Heart left ventricle (tissue), 16 donors: ENCODE data around the gene C1orf232. TPM values are rescaled to one million over a fixed set of nuclear protein-coding genes. Genes with fewer than 3 reads are reported as not detected.

Source experiments
- ATAC-seq, 4 donors: fragments of 200-7000 bp; cut with Tn5 transposase; one replicate each; pipeline ENCODE4 v1.9.1; 2020 to 2022; ENCODE audit warnings: moderate library complexity in 4 of 4, mild to moderate bottlenecking in 3 of 4, moderate number of reproducible peaks in 1 of 4
- DNase-seq, 5 donors: peaks; one replicate each; pipeline ENCODE4 v3.0.0-alpha.2; 2020
- H3K27ac ChIP-seq, 12 donors: fragments of 200-600 bp; sonication (generic) in 4 of 12; one replicate each; pipeline versions ENCODE4 v1.5.0 to v1.8.0; 2016 to 2022; ENCODE audit warnings: mild to moderate bottlenecking in 2 of 12
- H3K27me3 ChIP-seq, 9 donors: fragments of 200-600 bp; sonication (generic) in 2 of 9; one replicate each; pipeline versions ENCODE4 v1.5.1 to v1.8.0; 2016 to 2022; ENCODE audit warnings: mild to moderate bottlenecking in 3 of 9
- H3K36me3 ChIP-seq, 9 donors: fragments of 200-600 bp; sonication (generic) in 2 of 9; one replicate each; pipeline versions ENCODE4 v1.5.0 to v1.8.0; 2018 to 2022; ENCODE audit warnings: mild to moderate bottlenecking in 2 of 9
- H3K4me1 ChIP-seq, 12 donors: fragments of 200-600 bp; sonication (generic) in 4 of 12; one replicate each; pipeline versions ENCODE4 v1.5.0 to v1.8.0; 2016 to 2022; ENCODE audit warnings: mild to moderate bottlenecking in 3 of 12
- H3K4me3 ChIP-seq, 12 donors: fragments of 200-600 bp; sonication (generic) in 4 of 12; one replicate each; pipeline versions ENCODE4 v1.5.0 to v1.8.0; 2017 to 2022; ENCODE audit warnings: mild to moderate bottlenecking in 9 of 12, moderate library complexity in 4 of 12
- H3K9me3 ChIP-seq, 12 donors: fragments of 200-600 bp; sonication (generic) in 4 of 12; one replicate each; pipeline versions ENCODE4 v1.5.0 to v1.8.0; 2016 to 2022; ENCODE audit warnings: mild to moderate bottlenecking in 1 of 12
- POLR2A ChIP-seq, 2 donors: fragments of 450-650 bp; IDR thresholded peaks; one replicate each; pipeline ENCODE4 v1.6.1; 2017; ENCODE audit warnings: antibody characterized with exemption in 2 of 2, mild to moderate bottlenecking in 2 of 2, moderate library complexity in 2 of 2
- WGBS, 4 donors: extraction: QIAGEN DNeasy Blood & Tissue Kit in 2 of 4; methylation state at CpG; one replicate each; pipeline versions ENCODE4 v1.1.5 to v1.1.7; 2013 to 2018; 5-methylcytosine and 5-hydroxymethylcytosine counted together
- intact Hi-C, 10 donors: fragments of 100-400 bp; cut with DNase I; formaldehyde crosslinking; loops; one replicate each; pipeline versions ENCODE4 v1.11.1 to v1.14.2; 2022
- polyA plus RNA-seq, 2 donors: library from polyadenylated mRNA; stranded (reverse); fragments of 200-250 nt; gene quantifications; one replicate each; pipeline ENCODE4 v1.2.3, GENCODE V29; 2013
- total RNA-seq, 9 donors: library from RNA; depleted of rRNA in 2 of 9; stranded (reverse); fragments of >200 nt in 2 of 9; fragmentation: NEBNext Ultra II Directional in 3 of 9; extraction: Animal tissue kit (Norgen Biotek cat#: 25700) in 3 of 9; gene quantifications; one replicate each; pipeline versions ENCODE4 v1.1.0 to v1.2.4, GENCODE V29; 2016 to 2023
- TF ChIP-seq, protein P1 (sequence below), 12 donors: fragments of 200-600 bp; sonication (generic) in 4 of 12; IDR thresholded peaks; one replicate each; pipeline versions ENCODE4 v1.5.0 to v1.8.0; 2018 to 2022; ENCODE audit warnings: antibody characterized with exemption in 12 of 12, mild to moderate bottlenecking in 5 of 12
- donor health status: ischemic (EF 13 %, LVEDD 7.1; RV severe dilation, severe dysfunction).
- donor health status: healthy with polysubstance abuse.
- donor health status: DM: no; HTN: yes; CAD: no.
- donor health status: DM: no; HTN: no; CAD: no.
- donor health status: ischemic (EF 25% LVEDD 6.9; RV normal size, moderate dysfunction).
- donor health status: ischemic (EF 25% LVEDD 5.7; RV mildly dilated, moderate dysfunction).
- donor health status: healthy.
- donor health status: DM: yes; HTN: yes; CAD: no.
- donor health status: ischemic (EF 35%, LVEDD 5.7; RV mildly dilated, moderate dysfunction).
- donor health status: nonischemic (EF 11% LVEDD 7.7; RV severe dilation, severe dysfunction).
- donor health status: DM: yes; HTN: yes; CAD: no.
- donor health status: PGD.
- donor health status: ischemic (EF 29% LVEDD 5.4; RV normal size, mild dysfunction).
- donor health status: nonischemic (EF 23%, LVEDD 6.1; RV moderate dilation, normal function).

C1orf232 gene
- total and polyA plus RNA-seq, 11 donors, result not detected

DNA sequence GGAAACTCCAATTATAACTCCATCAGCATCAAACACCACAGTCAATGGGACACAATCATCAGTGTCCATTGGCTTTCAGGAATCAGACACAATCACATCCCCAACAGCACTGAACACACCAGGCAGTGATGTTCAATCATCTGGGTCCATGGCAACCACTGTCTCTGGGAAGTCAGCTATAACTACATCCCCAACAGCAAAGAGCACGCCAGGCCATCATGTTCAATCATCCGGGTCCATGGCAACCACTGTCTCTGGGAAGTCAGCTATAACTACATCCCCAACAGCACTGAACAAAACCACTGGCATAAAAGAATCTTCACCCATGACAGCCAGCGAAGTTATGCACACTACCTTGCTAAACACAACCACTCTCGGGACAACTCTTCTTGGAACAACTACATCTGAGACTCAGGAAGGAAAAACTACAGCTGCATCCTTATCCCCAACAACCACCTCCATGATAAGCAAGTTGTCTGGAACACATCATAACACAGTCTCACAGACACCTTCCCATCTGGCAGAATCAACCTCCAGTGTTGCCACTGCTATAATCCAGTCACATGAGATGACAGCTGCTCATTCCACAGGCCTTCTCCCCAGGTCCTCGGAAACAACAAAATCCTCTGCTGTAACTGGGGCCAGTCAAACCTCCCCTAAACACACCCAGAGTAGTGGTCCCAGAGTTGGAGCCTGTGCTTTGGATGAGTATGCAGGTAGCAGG is 41.5 kb upstream of the C1orf232 start:
- peak in 3 of 4 donors; percentile 56 to 80 (median 71) for ATAC-seq
- 40 to 54% (median 52%) methylated on average over 4 to 5 of the region's 5 CpGs for WGBS, 4 donors
- intact Hi-C loops, result no loop called here
- Histone ChIP-seq H3K4me3 (no peak overlapping the region), H3K4me1 (peaks cover 0 to 5% (median 0%) of the 10 kb centered on the region in 12 donors), H3K36me3 (no peaks in the 10 kb centered on the region), H3K9me3 (no peaks in the 10 kb centered on the region), H3K27ac (no peak overlapping the region), H3K27me3 (peaks cover 0 to 3% (median 0%) of the 10 kb centered on the region in 9 donors)
- no peak for TF ChIP-seq POLR2A (IDR thresholded peaks at IDR 0.05)
- TF ChIP-seq, protein P1, sequence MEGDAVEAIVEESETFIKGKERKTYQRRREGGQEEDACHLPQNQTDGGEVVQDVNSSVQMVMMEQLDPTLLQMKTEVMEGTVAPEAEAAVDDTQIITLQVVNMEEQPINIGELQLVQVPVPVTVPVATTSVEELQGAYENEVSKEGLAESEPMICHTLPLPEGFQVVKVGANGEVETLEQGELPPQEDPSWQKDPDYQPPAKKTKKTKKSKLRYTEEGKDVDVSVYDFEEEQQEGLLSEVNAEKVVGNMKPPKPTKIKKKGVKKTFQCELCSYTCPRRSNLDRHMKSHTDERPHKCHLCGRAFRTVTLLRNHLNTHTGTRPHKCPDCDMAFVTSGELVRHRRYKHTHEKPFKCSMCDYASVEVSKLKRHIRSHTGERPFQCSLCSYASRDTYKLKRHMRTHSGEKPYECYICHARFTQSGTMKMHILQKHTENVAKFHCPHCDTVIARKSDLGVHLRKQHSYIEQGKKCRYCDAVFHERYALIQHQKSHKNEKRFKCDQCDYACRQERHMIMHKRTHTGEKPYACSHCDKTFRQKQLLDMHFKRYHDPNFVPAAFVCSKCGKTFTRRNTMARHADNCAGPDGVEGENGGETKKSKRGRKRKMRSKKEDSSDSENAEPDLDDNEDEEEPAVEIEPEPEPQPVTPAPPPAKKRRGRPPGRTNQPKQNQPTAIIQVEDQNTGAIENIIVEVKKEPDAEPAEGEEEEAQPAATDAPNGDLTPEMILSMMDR (IDR thresholded peaks at IDR 0.05), result no peak
- DNase-seq, result no peak

DNA sequence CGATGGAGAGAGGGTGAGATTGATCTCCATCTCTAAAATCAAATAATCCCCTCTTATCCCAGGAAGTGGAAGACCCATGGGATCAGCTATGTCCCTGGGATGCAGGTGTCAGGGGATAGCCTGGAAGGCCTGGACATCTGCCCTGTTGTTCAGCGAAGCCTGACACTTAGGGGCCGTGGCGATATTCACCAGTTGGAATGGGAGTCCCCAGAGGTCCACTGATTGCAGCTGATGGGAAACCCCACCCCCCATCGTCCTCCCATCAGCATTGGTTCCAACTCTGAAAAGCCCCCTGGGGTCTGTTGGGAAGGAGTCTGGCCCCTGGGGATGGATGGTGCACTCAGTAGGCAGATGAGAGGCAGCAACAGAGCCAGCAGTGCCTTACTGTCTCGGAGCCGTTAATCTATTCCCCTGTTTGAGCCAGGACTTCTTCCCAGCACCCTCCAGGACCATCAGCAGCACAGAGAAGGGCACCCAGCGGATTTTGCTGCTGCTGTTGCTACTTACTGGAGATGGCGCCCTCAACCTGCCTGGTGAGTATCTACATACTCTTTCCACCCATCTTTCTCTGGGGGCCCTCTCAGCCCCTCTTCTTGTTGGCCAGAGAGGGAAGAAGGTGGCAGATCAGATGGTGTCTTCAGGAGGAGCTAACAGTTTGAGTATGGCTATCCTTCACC is 35.0 kb upstream of the C1orf232 start:
- H3K36me3 ChIP-seq, result no peaks in the 10 kb centered on the region
- H3K9me3 ChIP-seq, result no peaks in the 10 kb centered on the region
- no peaks in the 10 kb centered on the region for H3K27me3 ChIP-seq
- H3K4me3 ChIP-seq, result no peak overlapping the region
- intact Hi-C loops, result no loop called here
- H3K4me1 ChIP-seq, result peaks cover 0 to 17% (median 0%) of the 10 kb centered on the region in 12 donors
- 73 to 77% (median 76%) methylated on average over 6 to 9 of the region's 9 CpGs for WGBS, 4 donors
- no peak for TF ChIP-seq POLR2A (IDR thresholded peaks at IDR 0.05)
- TF ChIP-seq, protein P1 (IDR thresholded peaks at IDR 0.05), result no peak
- no peak for DNase-seq
- ATAC-seq, result no peak
- no peak overlapping the region for H3K27ac ChIP-seq

DNA sequence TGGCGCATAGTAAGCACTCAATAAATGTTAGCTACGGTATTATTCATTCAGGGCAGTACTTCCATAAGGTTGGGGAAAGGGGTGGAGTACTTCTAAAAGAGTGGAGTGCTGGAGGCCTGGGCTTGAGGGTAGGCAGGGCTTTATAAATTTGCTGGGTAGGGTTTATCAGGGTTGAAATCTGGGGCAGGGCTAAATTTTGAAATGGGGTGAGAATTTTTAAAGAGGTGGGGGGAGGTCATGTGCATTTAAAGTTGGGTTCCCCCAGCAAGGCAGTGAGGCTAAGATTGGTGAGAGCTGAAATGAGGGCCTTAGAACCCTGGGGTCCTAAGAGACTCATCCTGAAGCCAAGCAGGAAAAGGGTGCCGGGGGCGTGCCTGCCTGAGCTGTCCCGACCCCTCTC is 31.6 kb upstream of the C1orf232 start:
- TF ChIP-seq POLR2A (IDR thresholded peaks at IDR 0.05), result no peak
- TF ChIP-seq, protein P1 (IDR thresholded peaks at IDR 0.05), result no peak
- Histone ChIP-seq H3K27ac (no peak overlapping the region), H3K9me3 (no peaks in the 10 kb centered on the region), H3K27me3 (no peaks in the 10 kb centered on the region), H3K4me3 (no peak overlapping the region), H3K4me1 (peaks cover 0 to 17% (median 0%) of the 10 kb centered on the region in 12 donors), H3K36me3 (no peaks in the 10 kb centered on the region)
- WGBS, 4 donors, result 74 to 86% (median 86%) methylated on average over 5 of the region's 5 CpGs
- ATAC-seq, result no peak
- intact Hi-C loops, result no loop called here
- no peak for DNase-seq

- DNase-seq (no peak), ATAC-seq (no peak)
- no peaks in the 10 kb centered on the region for H3K36me3 ChIP-seq
- TF ChIP-seq, protein P1 (IDR thresholded peaks at IDR 0.05), result no peak
- TF ChIP-seq POLR2A (IDR thresholded peaks at IDR 0.05), result no peak
- H3K9me3 ChIP-seq, result no peaks in the 10 kb centered on the region
- no peak overlapping the region for H3K4me3 ChIP-seq
- WGBS, 4 donors, result 86 to 91% (median 89%) methylated on average over 9 to 11 of the region's 11 CpGs
- intact Hi-C loops, result no loop called here
- peaks cover 0 to 17% (median 0%) of the 10 kb centered on the region in 12 donors for H3K4me1 ChIP-seq
- H3K27ac ChIP-seq, result no peak overlapping the region
- no peaks in the 10 kb centered on the region for H3K27me3 ChIP-seq
These were observed 29.1 kb upstream of the C1orf232 start for GRCh38 chr1:26197813-26198212.
